ENCODE results near the gene PALLD. TPM values are rescaled to one million over a fixed set of nuclear protein-coding genes. Genes with fewer than 3 reads are reported as not detected.

Gene PALLD
- polyA plus RNA-seq, 1 donor (not counting 4 experiments of a cell fraction or from before 2014, with no cell fraction given) = 136 TPM

DNA sequence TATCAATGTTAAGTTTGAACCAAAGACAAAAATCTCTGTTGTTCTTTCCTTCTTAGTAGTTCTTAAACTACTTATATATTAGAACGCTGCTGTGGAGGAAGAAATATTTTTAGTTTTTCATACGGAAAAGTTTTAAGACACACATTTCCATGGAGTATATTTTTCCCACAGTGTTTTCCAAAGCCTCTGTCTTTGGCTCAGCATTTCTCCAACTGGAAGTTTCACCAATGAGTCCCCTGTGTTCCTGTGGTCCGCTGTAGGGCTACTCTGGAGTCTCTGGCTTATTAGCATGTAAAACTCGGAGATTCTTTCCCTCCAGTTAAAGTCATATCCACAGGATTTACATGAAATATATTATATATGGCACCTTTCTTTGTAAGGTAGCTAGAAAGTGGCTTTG, 264.2 kb downstream of the PALLD start:
- Histone ChIP-seq H3K36me3 (ENCODE audit: control insufficient read depth in 2 of 2, extremely low read depth in 1 of 2, insufficient read depth in 2 of 2, low read length in 2 of 2) (no peaks in the 10 kb centered on the region), H3K4me1 (ENCODE audit: control insufficient read depth, extremely low read depth, insufficient read depth, low read length) (peaks cover 35% of the 10 kb centered on the region), H3K4me3 (ENCODE audit: control insufficient read depth in 2 of 3, extremely low read depth in 1 of 3, insufficient read depth in 2 of 3, low read depth in 1 of 3, low read length in 3 of 3) (no peak overlapping the region), H3K4me2 (ENCODE audit: control insufficient read depth, extremely low read depth, insufficient read depth, low read depth, low read length) (no peak overlapping the region), H2AFZ (ENCODE audit: control insufficient read depth, low read length) (no peak overlapping the region), H3K27me3 (ENCODE audit: control insufficient read depth, extremely low read depth, insufficient read depth, low read length) (no peaks in the 10 kb centered on the region), H3K9me3 (ENCODE audit: control insufficient read depth, low read depth, low read length) (no peaks in the 10 kb centered on the region), H3K9me1 (ENCODE audit: control insufficient read depth, extremely low read depth, insufficient read depth, low read length) (no peaks in the 10 kb centered on the region), H3K9ac (ENCODE audit: control insufficient read depth, extremely low read depth, insufficient read depth, low read length) (no peak overlapping the region), H3K79me2 (ENCODE audit: control insufficient read depth, insufficient read depth, low read length) (no peaks in the 10 kb centered on the region), H4K20me1 (ENCODE audit: control insufficient read depth, extremely low read depth, insufficient read depth, low read length) (no peaks in the 10 kb centered on the region), H3K27ac (ENCODE audit: control insufficient read depth, insufficient read depth, low read length) (no peak overlapping the region)
- FAIRE-seq (no peak), DNase-seq (ENCODE audit: low read depth, low spot score) (no peak)
- dilution Hi-C loops (cut with MboI; ENCODE audit: extremely low pct_ligation_motif_present, low sequenced_read_pairs) = no loop called here
- TF ChIP-seq, protein P1, sequence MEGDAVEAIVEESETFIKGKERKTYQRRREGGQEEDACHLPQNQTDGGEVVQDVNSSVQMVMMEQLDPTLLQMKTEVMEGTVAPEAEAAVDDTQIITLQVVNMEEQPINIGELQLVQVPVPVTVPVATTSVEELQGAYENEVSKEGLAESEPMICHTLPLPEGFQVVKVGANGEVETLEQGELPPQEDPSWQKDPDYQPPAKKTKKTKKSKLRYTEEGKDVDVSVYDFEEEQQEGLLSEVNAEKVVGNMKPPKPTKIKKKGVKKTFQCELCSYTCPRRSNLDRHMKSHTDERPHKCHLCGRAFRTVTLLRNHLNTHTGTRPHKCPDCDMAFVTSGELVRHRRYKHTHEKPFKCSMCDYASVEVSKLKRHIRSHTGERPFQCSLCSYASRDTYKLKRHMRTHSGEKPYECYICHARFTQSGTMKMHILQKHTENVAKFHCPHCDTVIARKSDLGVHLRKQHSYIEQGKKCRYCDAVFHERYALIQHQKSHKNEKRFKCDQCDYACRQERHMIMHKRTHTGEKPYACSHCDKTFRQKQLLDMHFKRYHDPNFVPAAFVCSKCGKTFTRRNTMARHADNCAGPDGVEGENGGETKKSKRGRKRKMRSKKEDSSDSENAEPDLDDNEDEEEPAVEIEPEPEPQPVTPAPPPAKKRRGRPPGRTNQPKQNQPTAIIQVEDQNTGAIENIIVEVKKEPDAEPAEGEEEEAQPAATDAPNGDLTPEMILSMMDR (optimal IDR thresholded peaks at IDR 0.05 in 1 of 3, IDR thresholded peaks at IDR 0.05 in 1 of 3, conservative IDR thresholded peaks at IDR 0.05 in 1 of 3; ENCODE audit: extremely low read depth in 1 of 3, insufficient read depth in 2 of 3, low read length in 3 of 3) = no peak
- no peak for TF ChIP-seq EZH2 (IDR thresholded peaks at IDR 0.05; ENCODE audit: low read length)

DNA sequence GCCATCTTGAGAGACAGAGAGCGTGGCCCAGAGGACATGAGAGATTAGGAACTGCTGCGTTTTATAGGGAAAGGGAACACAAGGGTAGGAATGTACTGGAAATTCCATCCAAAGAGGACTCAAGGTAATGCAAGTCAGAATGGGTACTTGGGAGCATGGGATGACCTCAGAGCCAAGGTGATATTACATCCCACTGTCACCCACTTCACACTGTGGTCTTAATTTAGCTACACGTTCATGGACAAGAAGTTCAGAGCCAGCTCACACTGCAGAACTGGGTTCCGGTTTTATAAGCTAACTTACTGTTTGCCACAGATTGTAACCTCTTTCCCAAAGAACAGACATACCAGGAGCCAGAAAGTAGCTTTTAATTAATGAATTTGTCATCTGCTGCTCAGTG, 268.5 kb downstream of the PALLD start:
- Histone ChIP-seq H3K9me3 (ENCODE audit: control insufficient read depth, low read depth, low read length) (no peaks in the 10 kb centered on the region), H3K27ac (ENCODE audit: control insufficient read depth, insufficient read depth, low read length) (no peak overlapping the region), H3K36me3 (ENCODE audit: control insufficient read depth in 2 of 2, extremely low read depth in 1 of 2, insufficient read depth in 2 of 2, low read length in 2 of 2) (no peaks in the 10 kb centered on the region), H3K27me3 (ENCODE audit: control insufficient read depth, extremely low read depth, insufficient read depth, low read length) (no peaks in the 10 kb centered on the region), H3K79me2 (ENCODE audit: control insufficient read depth, insufficient read depth, low read length) (no peaks in the 10 kb centered on the region), H3K9ac (ENCODE audit: control insufficient read depth, extremely low read depth, insufficient read depth, low read length) (no peak overlapping the region), H3K9me1 (ENCODE audit: control insufficient read depth, extremely low read depth, insufficient read depth, low read length) (no peaks in the 10 kb centered on the region), H3K4me1 (ENCODE audit: control insufficient read depth, extremely low read depth, insufficient read depth, low read length) (peaks cover 17% of the 10 kb centered on the region), H3K4me3 (ENCODE audit: control insufficient read depth in 2 of 3, extremely low read depth in 1 of 3, insufficient read depth in 2 of 3, low read depth in 1 of 3, low read length in 3 of 3) (no peak overlapping the region), H4K20me1 (ENCODE audit: control insufficient read depth, extremely low read depth, insufficient read depth, low read length) (no peaks in the 10 kb centered on the region), H2AFZ (ENCODE audit: control insufficient read depth, low read length) (no peak overlapping the region), H3K4me2 (ENCODE audit: control insufficient read depth, extremely low read depth, insufficient read depth, low read depth, low read length) (no peak overlapping the region)
- no peak for FAIRE-seq
- DNase-seq (ENCODE audit: low read depth, low spot score) = no peak
- no peak for TF ChIP-seq EZH2 (IDR thresholded peaks at IDR 0.05; ENCODE audit: low read length)
- TF ChIP-seq, protein P1 (optimal IDR thresholded peaks at IDR 0.05 in 1 of 3, IDR thresholded peaks at IDR 0.05 in 1 of 3, conservative IDR thresholded peaks at IDR 0.05 in 1 of 3; ENCODE audit: extremely low read depth in 1 of 3, insufficient read depth in 2 of 3, low read length in 3 of 3) = no peak
- dilution Hi-C loops (cut with MboI; ENCODE audit: extremely low pct_ligation_motif_present, low sequenced_read_pairs) = no loop called here

Measured in keratinocyte (primary cell).